Stimulated activated CD4-positive, alpha-beta T cell treated with anti-CD3 and anti-CD28 coated beads, Interleukin-15, amount 100 ng/mL, for 24 hours (primary cell): ENCODE results near the gene NOL9.
"Not testable (repeated sequence)": the region's sequence is repeated elsewhere in the genome, so short reads cannot be mapped to it uniquely, and the experiment has no call there.

Experiments used
- DNase-seq: peaks from one replicate; pipeline ENCODE4 v3.0.0-alpha.2; 2020

The NOL9 gene

DNA sequence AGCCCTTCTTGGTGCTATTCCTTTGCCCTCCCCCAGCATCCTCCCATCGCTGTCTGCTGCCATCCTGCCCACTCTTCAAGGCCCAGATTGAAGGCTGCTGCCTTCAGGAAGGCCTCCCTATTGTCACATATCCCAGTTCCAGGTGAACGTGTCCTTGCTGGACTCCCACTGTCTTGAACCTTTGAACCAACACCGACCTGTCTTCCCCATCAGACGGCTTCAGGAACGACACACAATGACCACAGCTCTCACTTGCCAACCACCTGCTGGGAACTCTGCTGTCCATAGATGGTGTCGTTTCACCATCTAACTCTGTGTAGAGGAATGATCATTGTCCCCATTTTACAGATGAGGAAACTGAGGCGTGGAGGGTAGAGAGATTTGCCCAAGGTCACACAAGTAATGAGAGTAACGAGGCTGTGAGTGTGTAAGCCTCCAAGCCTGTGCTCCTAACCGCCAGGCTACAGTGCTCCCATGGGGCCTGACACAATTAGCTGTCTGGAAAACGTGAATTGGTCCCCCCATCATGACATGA is 53.0 kb downstream of the NOL9 start:
- DNase-seq: no peak

DNA sequence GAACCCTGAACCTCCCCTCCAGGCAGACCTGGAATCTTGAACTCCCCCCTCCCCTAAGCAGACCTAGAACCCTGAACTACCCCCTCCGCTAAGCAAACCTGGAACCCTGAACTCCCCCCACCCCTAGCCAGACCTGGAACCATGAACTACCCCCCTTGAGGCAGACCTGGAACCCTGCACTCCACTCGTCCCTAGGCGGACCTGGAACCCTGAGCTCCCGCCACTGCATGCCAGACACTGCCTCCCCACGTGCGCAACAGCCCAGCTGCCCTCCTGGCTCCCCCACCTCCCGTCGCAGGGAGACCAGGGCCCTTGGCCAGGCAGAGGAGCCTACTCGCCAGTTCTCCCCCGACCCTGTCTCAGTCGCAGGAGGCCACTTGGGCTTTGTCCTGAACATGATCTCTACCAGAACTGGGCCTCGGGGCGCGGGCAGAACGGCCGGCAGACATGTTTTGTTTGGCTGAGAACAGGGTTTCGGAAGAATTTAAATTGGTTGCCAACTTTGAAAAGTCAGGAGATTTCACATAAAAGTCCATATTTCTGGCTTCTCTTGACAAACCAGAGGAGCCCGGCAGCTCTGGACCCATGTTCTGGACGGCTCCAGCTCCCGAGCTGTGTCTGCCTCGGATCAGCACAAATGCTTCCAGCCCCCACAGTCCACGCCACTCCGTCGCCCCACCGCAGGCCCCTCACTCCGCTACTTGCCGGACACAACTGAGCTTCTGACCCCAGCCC is 53.6 kb downstream of the NOL9 start:
- DNase-seq: no peak

DNA sequence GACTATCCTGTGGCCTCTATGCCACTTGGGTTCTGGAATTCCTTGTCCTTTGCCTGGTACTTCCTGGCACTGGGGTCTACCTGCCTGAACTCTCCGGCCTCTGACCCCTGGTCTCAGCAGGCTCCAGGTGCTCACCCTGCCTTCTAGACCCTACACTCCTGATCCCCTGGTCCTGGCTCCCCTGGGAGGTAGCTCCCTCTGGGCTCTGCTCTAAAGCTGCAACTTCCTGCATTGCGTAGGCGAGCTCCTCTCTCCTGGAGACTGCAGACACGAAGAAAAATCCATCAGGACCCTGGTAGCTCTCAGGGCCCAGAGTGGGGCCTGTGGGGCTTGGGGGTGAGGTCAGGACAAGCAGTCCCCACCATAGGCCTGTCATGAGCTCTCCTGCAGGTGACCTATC is 55.0 kb downstream of the NOL9 start:
- no peak for DNase-seq

DNA sequence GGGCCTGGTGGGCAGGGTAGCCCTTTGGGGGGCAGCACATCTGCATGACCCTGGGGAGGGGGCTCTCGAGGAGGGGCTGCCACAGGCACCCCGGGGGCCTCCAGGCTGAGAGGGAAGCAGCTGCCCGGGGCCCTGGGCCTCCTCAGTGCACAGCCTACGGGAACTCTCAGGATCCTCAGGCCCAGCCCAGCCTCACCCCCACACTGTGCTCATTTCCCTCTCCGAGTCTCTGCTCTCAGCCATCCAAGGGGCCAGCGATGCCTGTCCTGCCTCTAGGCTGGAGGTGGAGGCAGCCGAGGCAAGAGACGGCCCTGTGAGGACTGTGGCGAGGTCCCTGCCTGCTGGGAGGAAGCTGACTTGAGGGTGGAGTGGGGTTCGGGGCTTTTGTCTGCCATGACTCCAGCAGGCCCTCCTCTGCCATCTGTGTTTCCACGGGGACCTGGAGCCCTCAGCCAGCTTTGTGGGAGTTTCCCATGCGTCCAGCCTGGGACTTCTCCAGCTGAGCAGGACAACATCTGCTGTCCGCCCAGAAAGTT is 55.7 kb downstream of the NOL9 start:
- DNase-seq: no peak

DNA sequence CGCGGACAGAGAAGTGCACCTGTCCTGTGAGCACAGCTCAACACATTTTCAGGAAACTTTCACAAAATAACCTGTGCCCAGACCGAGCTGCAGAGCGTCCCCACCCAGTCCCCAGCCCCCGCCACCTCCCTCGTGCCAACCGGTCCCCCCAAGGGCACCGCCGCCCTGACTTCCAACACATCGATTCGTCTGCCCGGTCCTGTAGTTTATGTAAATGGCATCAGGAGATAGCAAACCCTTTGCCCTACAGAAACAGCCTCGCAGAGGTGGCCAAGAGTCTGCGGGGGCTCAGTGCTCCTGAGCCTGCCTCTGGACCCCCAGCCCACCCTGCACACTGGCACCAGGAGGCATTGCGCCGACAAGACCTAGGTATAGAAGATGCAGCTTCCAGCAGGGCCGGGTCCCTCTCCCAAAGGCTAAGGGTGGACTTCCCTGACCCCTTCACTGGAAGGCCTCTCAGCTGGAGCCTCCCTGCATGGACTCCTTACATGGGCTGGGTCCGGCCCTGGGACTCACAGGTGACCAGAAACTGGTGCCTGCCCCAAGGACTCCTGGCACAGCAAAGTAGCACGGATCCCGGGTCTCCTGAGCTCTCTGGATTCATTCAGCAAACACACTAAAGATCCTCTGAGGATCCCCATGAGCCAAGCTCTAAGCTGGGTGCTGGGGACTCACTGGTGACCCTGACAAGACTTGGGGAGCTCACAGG is 56.3 kb downstream of the NOL9 start:
- DNase-seq: no peak

DNA sequence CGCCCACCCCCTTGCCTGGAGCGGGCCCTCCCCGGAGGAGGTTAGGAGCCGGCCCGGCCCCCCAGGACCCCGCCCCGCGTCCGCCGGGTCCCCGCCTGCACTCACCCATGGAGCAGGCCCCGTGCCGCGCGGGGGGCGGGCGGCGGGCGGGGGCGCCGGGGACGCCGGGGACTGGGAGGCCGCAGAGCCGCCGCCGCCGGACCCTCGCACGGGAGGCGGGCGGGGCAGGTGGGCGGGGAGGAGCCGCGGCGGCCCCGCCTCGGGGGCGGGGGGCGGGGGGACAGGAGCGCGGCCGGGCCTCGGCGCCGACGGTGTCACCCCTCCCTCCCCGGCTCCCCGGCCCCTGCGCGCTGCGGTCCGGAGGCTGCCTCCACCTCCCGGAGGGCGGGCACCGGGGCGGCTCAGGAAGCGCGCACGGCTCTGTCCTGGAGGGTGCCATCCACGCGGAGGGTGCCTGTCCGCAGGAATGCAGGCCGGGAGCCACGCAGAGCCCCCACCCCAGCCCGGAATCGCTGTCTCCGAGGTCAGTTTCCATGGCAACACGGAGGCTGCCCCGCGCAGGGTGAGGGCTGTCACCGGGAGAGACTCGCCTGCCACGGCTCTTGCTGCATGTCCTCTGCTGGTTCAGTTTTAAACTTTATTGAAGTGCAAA is 57.0 kb downstream of the NOL9 start:
- peak; percentile 67 for DNase-seq

DNA sequence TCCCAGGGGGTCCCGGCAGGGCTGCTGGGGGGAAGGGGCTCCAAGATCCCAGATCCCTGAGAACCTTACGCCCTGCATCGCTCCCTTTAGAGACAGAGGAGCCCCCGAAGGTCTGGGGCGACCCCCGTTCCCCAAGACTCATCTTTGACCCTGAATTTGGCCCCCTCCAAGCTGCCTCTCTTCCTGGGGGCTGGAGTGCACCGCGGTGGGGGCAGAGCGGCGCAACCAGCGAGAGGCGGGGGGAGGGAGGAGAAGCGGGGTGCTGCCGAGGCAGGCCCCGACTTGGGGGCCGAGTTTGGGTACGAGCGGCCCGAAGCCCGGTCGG is 57.5 kb downstream of the NOL9 start:
- no peak for DNase-seq

DNA sequence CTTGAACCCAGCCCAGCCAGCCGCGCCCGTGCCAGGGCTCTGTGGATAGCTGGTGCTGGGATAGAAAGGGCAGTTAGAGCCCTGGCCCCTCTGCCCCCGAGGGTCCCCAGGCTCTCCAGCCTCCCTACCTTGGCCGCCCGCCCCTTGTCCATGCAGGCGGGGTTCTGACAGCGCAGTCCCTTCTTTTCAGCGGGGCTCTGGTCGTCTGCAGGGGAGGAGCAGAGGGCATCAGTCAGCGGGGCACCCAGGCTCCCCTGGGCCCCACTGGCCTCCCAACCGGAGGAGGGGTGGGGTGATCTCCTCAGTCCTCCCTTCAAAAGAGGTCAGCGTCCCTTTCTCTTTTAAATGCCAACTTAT is 58.0 kb downstream of the NOL9 start:
- DNase-seq: no peak

DNA sequence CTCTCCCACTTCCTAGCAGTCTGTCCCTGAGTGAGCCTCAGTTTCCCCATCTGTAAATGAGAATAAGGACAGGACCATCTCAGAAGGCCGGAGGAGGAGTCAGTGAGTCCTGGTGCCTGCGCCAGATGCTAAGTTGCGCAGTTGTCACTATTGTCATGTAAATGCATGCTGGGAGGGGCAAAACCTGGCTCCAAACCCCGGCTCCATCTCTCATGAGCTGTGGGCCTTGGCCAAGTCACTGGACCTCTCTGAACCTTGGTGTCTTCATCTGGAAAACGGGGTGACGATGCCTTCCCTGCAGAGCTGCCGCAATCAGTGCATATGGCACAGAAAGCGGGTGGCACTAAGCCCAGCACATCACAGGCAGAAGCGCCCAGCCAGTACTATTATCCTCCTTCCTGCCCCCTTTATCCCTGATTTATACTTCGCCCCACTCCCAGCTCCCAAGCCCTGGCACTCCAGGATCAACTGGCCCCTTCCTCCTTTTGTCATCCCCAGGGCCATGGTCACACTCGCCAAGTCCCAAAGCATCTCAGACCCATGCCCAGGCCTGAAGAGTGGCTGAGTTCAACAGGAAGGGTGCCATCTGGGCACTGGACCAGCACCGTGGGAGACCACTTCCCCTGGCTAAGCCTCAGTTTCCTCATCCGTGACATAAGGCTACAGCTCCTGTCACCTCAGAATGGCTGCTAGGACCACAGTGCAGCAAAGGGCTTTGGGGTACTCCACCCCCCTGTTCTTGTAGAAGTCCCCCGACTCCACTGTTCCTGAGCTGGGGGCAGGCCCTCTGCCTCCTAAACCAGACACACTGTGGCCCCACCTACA is 58.6 kb downstream of the NOL9 start:
- no peak for DNase-seq

DNA sequence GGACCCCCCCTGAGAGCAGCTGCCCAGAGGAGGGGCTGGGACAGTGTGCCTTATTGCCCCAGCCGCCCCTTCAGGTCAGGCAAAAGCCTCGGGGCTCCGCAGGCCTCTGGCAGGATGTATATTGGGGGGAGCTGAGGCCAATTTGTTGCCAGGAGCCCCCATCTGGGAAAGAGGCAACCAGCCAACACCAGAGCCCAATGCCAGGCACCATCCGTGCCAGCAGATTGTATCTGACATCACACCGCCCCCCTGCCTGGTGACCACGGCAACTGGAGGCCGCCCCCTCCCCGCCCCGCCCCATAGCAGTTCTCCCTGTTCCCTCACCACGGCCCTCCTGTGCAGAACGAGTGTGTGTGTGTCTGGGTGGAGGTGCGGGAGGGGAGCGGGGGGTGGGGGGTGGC is 59.3 kb downstream of the NOL9 start:
- DNase-seq: no peak

DNA sequence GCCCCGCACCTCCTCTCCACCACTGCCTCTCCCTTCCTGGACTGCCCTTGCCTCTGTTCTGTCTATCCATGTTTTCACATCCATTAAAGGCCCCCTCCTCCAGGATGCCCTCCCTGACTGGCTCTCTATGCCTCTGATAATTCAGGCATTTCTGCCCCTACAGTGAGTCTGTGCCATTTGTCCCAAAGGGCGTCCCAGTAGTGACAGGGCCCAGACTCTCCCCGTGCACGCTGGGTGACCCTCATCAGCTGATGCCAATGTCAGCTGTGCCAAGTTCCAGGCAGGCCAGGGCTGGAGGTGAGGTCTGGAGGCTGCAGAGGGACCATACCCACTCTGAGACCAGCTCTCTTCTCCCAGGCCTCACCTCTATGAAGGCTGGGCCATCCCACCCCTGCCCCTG is 59.7 kb downstream of the NOL9 start:
- DNase-seq: no peak

DNA sequence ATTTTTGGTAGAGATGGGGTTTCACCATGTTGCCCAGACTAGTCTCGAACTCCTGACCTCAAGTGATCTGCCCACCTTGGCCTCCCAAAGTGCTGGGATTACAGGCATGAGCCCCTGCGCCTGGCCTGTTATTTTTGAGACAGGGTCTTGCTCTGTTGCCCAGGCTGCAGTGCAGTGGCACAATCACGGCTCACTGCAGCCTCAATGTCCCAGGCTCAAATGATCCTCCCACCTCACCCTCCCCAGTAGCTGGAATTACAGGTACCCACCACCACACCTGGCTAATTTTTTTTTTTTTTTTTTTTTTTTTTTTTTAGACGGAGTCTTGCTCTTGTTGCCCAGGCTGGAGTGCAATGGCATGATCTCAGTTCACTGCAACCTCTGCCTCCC is 60.5 kb downstream of the NOL9 start:
- not testable (repeated sequence) for DNase-seq

DNA sequence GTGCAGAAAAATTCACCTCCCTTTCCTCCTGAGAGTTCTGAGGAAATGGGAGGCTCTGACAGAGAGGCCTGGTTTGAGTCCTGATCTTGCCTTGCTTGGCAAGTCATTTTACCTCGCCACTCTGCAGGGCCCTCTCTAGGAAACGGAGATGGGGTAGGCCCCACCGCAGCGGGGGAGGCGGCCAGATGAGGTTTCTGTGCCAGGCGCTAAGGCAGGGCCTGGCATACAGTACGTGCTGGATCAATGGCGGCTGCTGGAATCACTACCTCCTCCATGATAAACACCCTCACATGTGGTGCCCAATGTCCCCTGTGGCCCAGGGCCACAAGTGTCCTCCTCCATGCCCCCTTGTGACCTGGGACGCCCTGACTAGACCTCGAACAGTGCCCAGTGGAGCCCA is 62.3 kb downstream of the NOL9 start:
- no peak for DNase-seq

DNA sequence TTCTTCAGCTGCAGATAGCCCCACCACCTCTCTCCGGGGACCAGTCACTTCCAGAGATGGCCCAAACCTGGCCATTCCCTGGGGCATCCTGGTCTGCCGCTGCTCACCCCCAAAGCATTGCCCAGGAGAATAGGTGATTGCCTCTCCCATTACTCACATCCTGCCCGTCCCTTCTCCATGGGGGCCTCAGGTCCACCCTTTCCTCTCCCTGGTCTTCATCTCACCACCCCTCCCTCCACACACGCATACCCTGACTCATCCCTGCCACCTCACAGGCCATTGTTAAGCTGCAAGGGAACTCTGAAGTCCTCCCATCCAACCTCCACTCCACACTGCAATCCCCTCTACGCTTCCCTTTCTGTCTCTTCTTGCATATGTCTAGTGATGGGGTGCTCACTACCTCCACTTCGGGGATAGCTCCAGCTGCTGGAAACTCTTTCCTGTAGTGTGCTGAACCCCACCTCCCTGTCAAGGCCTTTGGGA is 62.8 kb downstream of the NOL9 start, which contains the start of gene PLEKHG5:
TSS of gene PLEKHG5 (minus strand) at position 188 of the 483 bp plus-strand sequence. CDS start 14,096 bp downstream, outside the sequence.
- peak; percentile 38 for DNase-seq

DNA sequence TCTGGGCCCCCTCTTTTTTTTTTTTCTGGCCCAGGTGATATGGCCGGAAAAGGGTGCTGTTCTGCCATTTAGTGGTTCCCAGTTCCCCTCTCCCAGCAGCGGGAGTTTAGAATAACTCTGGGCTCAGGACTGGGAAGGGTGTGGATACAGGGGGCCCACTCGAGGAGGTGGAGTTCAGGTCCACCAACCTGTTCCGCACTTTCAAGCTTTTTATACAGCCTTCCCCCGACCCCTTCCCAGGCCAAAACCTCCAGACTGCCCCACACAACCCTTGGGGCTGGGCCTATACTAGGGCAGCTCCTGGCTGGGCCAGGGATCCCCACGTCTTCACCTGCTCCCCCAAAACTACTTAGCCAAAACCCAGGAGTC is 63.2 kb downstream of the NOL9 start:
- DNase-seq: no peak

DNA sequence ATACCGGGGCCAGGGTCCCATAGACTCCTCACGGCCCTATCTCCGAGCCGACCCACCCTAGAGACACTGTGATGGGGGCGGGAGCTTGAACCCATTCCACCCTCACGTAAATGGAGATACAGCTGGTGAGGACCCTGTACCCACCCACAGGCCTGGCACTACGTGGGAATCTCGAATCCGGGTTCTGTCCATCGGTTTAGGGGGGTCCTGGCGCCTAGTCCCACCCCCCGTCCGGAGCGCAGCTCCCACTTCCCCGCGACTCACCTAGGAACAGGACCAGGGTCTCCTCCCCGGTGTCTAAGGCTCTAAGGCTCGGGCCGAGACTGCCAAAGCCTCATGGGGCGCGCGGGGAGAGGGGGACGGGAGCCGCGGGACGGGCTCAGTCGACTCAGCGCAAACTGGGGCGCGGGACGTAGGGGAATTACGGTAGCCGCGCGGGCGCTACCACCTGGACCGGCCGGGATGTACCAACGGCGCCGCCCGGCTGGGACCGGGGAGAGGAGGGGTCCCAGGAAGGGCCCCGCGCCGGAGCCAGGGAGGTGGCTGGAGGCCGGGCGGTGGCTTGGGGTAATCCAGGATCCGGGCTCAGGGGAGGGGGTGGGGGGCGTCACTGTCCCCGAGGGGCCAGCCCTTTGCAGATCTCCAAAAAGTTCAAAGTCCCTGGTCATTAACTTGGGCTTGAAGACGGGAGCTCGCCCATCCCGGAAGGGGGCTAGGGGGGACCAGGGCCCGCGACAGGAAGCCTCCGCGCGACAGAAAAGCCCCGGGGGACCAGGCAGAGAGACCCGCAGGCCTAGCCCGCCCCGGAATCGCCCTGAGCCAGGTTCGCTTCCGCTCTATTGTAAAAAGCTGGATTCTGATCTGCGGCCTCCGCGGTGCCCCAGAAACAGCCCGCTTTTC is 63.9 kb downstream of the NOL9 start:
- DNase-seq: peak; percentile 80

DNA sequence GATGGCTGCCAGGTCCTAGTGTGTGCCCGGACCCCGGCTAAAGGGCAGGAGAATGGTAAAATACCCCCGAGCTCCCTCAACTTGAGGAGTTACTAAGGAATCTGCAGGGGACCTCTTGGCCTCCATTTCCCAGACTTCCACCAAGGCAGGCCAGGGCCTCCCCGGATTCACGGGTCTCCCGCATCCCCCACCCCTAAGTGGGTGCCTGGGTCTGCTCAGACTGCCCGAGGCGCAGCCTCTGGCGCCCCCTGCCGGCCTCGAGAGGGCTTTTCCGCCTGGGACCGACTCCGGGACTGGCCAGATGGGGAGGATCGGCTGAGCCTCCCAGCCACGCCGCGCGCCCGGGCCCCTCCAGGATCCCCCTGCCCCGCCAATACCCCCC is 64.5 kb downstream of the NOL9 start:
- DNase-seq: peak; percentile 87

DNA sequence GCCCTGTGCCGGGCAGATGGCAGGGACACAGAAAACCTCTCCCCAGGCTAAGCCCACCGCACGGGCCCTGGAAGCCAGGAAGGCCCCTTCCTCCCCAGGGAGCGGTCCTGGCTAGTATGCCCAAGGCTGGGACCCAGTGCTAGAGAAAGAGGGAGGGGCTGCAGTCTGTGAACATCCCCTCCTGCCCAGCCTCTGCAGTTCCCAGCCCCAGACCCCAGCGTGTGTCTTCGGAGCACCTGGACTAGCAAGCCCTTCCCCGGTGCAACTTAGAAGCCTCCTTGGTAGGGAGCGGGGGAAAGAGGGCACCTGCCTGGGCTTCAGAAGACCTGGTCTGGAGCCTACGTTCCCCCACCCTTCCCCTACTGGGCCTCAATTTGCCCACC is 64.9 kb downstream of the NOL9 start:
- no peak for DNase-seq

DNA sequence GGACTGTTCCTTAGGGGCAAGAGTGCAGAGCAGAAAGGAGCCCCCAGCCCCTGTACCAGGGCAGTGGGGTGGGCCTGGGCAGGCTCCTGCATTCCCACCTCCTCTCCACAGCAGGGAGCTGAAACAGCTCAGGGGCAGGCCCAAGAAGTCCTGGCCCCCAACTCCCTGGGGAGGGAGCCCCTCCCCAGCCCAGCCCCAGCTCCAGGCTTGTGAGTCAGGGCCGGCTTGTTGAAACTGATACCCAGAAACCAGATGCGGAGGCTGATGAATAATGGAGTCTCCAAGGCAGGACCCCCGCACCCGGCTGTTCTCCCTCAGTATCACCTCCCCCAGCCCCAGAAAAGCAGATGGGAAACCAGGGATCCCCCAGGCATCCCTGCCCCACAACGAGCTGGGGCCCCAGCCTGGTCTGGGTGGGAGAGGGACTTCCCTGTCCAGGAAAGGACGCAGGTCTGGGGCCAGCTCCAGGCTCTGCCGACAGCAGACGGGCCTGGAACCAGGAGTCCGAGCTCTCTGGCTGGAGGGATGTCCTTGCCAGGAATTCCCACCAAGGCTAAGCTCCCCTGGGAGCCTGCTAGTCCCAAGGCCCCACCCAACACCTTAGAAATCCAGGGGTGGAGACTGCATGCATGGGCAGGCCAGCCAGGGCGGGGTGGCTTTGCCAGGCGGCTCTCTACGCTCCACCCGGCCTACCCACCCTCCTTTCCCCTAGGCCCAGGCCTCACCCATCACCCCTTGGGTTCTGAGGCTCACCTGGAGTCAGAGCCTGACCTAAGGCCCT is 65.5 kb downstream of the NOL9 start:
- no peak for DNase-seq

DNA sequence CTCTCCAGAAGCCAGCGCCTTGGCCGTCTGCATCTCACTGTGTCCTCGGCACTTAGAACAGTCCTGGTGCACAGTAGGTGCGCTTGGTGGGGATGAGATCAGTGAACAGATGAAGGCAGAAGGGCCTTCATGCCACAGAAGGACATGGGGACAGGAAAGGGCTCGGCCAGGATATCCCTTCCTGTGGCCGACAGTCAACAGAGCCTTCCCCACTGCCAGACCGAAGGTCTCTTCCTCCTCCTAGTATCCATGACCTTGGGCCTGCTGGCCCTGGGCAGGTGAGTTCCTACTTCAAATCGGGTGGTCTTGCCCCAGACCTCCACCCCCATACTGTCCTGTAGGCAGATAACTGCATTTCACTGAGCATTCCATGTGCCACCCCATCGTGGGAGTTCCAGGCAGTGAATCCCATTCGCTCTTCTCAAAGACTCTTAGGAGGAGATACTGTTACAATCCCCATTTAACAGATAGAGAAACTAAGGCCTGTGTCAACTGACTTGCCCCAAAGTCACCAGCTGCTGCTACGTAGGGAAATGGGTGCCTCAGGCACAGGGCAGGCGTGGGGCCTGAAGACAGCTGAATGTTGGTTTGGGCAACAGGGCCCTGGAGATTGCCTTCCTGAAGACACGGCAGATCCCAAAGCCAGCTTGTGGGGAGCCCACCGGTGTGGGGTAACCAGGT is 66.4 kb downstream of the NOL9 start:
- no peak for DNase-seq
